Measurements from ENCODE around the gene SERTAD2.

SERTAD2 gene

GRCh38 chr2:64653109-64654062, at the start of gene SERTAD2:
TSS of gene SERTAD2 (minus strand) at chr2:64653913. CDS start at chr2:64636871, 17,042 bp downstream.
- peak; percentile 82 to 84 for DNase-seq

- DNase-seq: no peak
Measured at GRCh38 chr2:64700133-64700809, 46.6 kb upstream of the SERTAD2 start.

- no peak for DNase-seq
Measured at GRCh38 chr2:64699712-64700111, 46.0 kb upstream of the SERTAD2 start.

GRCh38 chr2:64698668-64699444, 45.1 kb upstream of the SERTAD2 start:
- DNase-seq: no peak

- no peak for DNase-seq
Measured at GRCh38 chr2:64698177-64698643, 44.5 kb upstream of the SERTAD2 start.

- DNase-seq: no peak
Measured at GRCh38 chr2:64697297-64698176, 43.8 kb upstream of the SERTAD2 start.

- no peak for DNase-seq
Measured at GRCh38 chr2:64696636-64697035, 42.9 kb upstream of the SERTAD2 start.

- no peak for DNase-seq
Measured at GRCh38 chr2:64695721-64696261, 42.1 kb upstream of the SERTAD2 start.

GRCh38 chr2:64692401-64692800, 38.7 kb upstream of the SERTAD2 start:
- DNase-seq: no peak

- no peak for DNase-seq
Measured at GRCh38 chr2:64688909-64689308, 35.2 kb upstream of the SERTAD2 start.

GRCh38 chr2:64686283-64686956, 32.7 kb upstream of the SERTAD2 start:
- no peak for DNase-seq

GRCh38 chr2:64685430-64685829, 31.7 kb upstream of the SERTAD2 start:
- no peak for DNase-seq

- no peak for DNase-seq
Measured at GRCh38 chr2:64683771-64684510, 30.2 kb upstream of the SERTAD2 start.

GRCh38 chr2:64681479-64681967, 27.8 kb upstream of the SERTAD2 start:
- no peak for DNase-seq

- DNase-seq: no peak
Measured at GRCh38 chr2:64679673-64680425, 26.1 kb upstream of the SERTAD2 start.

GRCh38 chr2:64678771-64679590, 25.3 kb upstream of the SERTAD2 start:
- DNase-seq: no peak

- no peak for DNase-seq
Measured at GRCh38 chr2:64677530-64677929, 23.8 kb upstream of the SERTAD2 start.

- DNase-seq: no peak
Measured at GRCh38 chr2:64675860-64676259, 22.1 kb upstream of the SERTAD2 start.

- DNase-seq: no peak
Measured at GRCh38 chr2:64672708-64673107, 19.0 kb upstream of the SERTAD2 start.
